ENCODE data around the gene DOCK2.

The DOCK2 gene

GRCh38 chr5:170095646-170096045 is 458.6 kb downstream of the DOCK2 start:
- DNase-seq (ENCODE audit: low spot score), result no peak

- no peak for DNase-seq (ENCODE audit: low spot score)
Observed at GRCh38 chr5:170097934-170098333, 460.9 kb downstream of the DOCK2 start.

GRCh38 chr5:170100066-170100943 is 463.2 kb downstream of the DOCK2 start:
- peak; percentile 56 for DNase-seq (ENCODE audit: low spot score)

GRCh38 chr5:170103447-170103846 is 466.4 kb downstream of the DOCK2 start:
- no peak for DNase-seq (ENCODE audit: low spot score)

GRCh38 chr5:170104299-170104698 is 467.2 kb downstream of the DOCK2 start:
- no peak for DNase-seq (ENCODE audit: low spot score)

- DNase-seq (ENCODE audit: low spot score), result no peak
Observed at GRCh38 chr5:170104710-170105109, 467.6 kb downstream of the DOCK2 start.

GRCh38 chr5:170105642-170106611 is 468.9 kb downstream of the DOCK2 start, which contains the start of gene FOXI1:
FOXI1 (plus strand) TSS chr5:170105897; CDS start chr5:170105958, 61 bp downstream.
- no peak for DNase-seq (ENCODE audit: low spot score)

GRCh38 chr5:170107674-170108073 is 470.6 kb downstream of the DOCK2 start:
- no peak for DNase-seq (ENCODE audit: low spot score)

GRCh38 chr5:170108266-170108785 is 471.3 kb downstream of the DOCK2 start:
- DNase-seq (ENCODE audit: low spot score), result no peak

- DNase-seq (ENCODE audit: low spot score), result no peak
Observed at GRCh38 chr5:170109059-170110031, 472.3 kb downstream of the DOCK2 start.

- DNase-seq (ENCODE audit: low spot score), result no peak
Observed at GRCh38 chr5:170110403-170111087, 473.5 kb downstream of the DOCK2 start.

- no peak for DNase-seq (ENCODE audit: low spot score)
Observed at GRCh38 chr5:170111088-170111785, 474.2 kb downstream of the DOCK2 start.

GRCh38 chr5:170112876-170113521 is 475.9 kb downstream of the DOCK2 start:
- DNase-seq (ENCODE audit: low spot score), result no peak

- DNase-seq (ENCODE audit: low spot score), result no peak
Observed at GRCh38 chr5:170113522-170113900, 476.4 kb downstream of the DOCK2 start.

GRCh38 chr5:170114271-170114670 is 477.2 kb downstream of the DOCK2 start:
- no peak for DNase-seq (ENCODE audit: low spot score)

GRCh38 chr5:170115925-170116324 is 478.9 kb downstream of the DOCK2 start:
- no peak for DNase-seq (ENCODE audit: low spot score)

- no peak for DNase-seq (ENCODE audit: low spot score)
Observed at GRCh38 chr5:170117736-170118135, 480.7 kb downstream of the DOCK2 start.

- DNase-seq (ENCODE audit: low spot score), result no peak
Observed at GRCh38 chr5:170120576-170120975, 483.5 kb downstream of the DOCK2 start.

- DNase-seq (ENCODE audit: low spot score), result no peak
Observed at GRCh38 chr5:170121321-170121720, 484.2 kb downstream of the DOCK2 start.

All from CD4-positive, alpha-beta T cell treated with Interleukin-6 at 100 ng/mL for 8 hours (primary cell).